Measurements from ENCODE around the gene SUPT7L.

DNA sequence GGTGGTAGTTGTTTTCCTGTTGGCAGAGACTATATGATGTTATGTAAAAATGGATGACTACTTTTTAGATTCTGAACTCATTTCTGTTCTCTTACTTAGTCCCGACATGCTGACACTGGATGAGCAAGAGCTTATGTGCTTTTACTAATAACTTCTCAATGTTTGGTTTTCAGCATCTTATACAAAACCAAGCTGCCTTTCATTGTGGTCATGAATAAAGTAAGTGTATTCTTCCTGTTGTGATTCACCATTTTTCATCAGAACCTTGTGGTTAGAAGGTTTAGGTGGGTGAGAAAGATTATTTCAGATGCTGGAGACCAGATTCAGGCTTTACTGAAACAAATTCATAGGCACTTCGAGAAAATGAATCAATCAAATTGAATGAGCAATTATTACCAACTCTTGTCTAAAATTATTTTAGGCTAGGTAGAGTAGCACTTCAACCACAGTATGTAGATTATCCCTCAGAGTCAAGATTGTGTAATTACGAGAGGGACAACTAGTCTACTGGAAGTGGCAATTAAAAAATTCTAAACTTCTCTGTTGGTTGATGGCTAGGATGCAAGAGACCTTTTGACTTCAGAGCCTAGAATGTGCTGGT, 25.3 kb downstream of the SUPT7L start:
- TF ChIP-seq SMC3 (IDR thresholded peaks at IDR 0.05; ENCODE audit: low read depth, low read length) (no peak), RFX5 (IDR thresholded peaks at IDR 0.05; ENCODE audit: low read depth, low read length) (no peak; the same call in 1 of the 2 replicates), MAFK (IDR thresholded peaks at IDR 0.05; ENCODE audit: low read depth, low read length) (no peak), POLR2A (IDR thresholded peaks at IDR 0.05; ENCODE audit: low read depth, low read length) (no peak)
- TF ChIP-seq, protein P1, sequence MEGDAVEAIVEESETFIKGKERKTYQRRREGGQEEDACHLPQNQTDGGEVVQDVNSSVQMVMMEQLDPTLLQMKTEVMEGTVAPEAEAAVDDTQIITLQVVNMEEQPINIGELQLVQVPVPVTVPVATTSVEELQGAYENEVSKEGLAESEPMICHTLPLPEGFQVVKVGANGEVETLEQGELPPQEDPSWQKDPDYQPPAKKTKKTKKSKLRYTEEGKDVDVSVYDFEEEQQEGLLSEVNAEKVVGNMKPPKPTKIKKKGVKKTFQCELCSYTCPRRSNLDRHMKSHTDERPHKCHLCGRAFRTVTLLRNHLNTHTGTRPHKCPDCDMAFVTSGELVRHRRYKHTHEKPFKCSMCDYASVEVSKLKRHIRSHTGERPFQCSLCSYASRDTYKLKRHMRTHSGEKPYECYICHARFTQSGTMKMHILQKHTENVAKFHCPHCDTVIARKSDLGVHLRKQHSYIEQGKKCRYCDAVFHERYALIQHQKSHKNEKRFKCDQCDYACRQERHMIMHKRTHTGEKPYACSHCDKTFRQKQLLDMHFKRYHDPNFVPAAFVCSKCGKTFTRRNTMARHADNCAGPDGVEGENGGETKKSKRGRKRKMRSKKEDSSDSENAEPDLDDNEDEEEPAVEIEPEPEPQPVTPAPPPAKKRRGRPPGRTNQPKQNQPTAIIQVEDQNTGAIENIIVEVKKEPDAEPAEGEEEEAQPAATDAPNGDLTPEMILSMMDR (conservative IDR thresholded peaks at IDR 0.05; ENCODE audit: low read depth, low read length): no peak
